NT2/D1 (cell line): ENCODE results near the gene ADD2.

ENCODE experiments used
- YY1 ChIP-seq: IDR thresholded peaks from 2 replicates; pipeline ENCODE4 v1.6.1; 2011; ENCODE audit not compliant: insufficient read length, insufficient read depth
- ZNF274 ChIP-seq: IDR thresholded peaks from 2 replicates; pipeline ENCODE4 v1.6.1; 2011; ENCODE audit warnings: mild to moderate bottlenecking, low read depth, low read length

DNA sequence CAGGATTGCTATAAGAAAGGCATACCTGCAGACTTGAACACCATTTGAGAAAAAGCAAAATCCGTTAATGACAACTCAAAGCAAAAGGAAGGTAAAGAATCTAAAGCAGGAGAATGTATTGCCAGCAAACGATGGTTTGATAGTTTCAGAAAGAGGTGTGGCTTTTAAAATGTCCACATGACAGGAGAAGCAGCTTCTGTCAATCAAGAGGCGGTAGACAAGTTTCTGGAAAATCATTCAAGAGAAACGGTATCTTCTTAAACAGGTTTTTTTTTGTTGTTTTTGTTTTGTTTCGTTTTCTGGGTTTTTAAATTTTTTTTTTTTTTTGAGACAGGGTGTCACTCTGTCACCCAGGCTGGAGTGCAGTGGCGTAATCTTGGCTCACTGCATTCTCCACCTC, 38.6 kb upstream of the ADD2 start:
- TF ChIP-seq YY1 (no peak), ZNF274 (no peak)
